ENCODE results near the gene MRTO4.

- TF ChIP-seq CTCF (IDR thresholded peaks at IDR 0.05; ENCODE audit: low read depth, low read length, missing input control) (no peak), ATF3 (IDR thresholded peaks at IDR 0.05) (no peak), REST (IDR thresholded peaks at IDR 0.05) (no peak), HNF4G (IDR thresholded peaks at IDR 0.05) (no peak), GABPA (IDR thresholded peaks at IDR 0.05 in 1 of 2, conservative IDR thresholded peaks at IDR 0.05 in 1 of 2) (no peak), RAD21 (IDR thresholded peaks at IDR 0.05) (no peak), YY1 (IDR thresholded peaks at IDR 0.05) (no peak), JUND (IDR thresholded peaks at IDR 0.05) (no peak), MAX (IDR thresholded peaks at IDR 0.05) (no peak), RXRA (IDR thresholded peaks at IDR 0.05) (no peak)
Measured at GRCh38 chr1:19220991-19221390, 30.6 kb upstream of the MRTO4 start.
